ENCODE results near the gene KIF16B. TPM values are rescaled to one million over a fixed set of nuclear protein-coding genes. Genes with fewer than 3 reads are reported as not detected.

The KIF16B gene
- total and polyA plus RNA-seq, 2 donors (not counting 3 experiments of a cell fraction or from before 2014, with no cell fraction given), result 2.9 to 8.8 TPM

GRCh38 chr20:16419138-16419715 lies 154.0 kb downstream of the KIF16B start:
- no peak for TF ChIP-seq MYC (IDR thresholded peaks at IDR 0.05; ENCODE audit: low read depth, low read length)
- TF ChIP-seq POLR2AphosphoS5 (IDR thresholded peaks at IDR 0.05; ENCODE audit: insufficient read depth, low read depth, low read length), result no peak
- no peak for TF ChIP-seq MAX (IDR thresholded peaks at IDR 0.05; ENCODE audit: insufficient read depth, insufficient read length)
- TF ChIP-seq POLR2A (IDR thresholded peaks at IDR 0.05; ENCODE audit: low read depth, low read length), result no peak
- TF ChIP-seq CTCF (IDR thresholded peaks at IDR 0.05; ENCODE audit: extremely low read depth in 1 of 2, insufficient read depth in 1 of 2, low read depth in 1 of 2, low read length in 2 of 2), result no peak
- TF ChIP-seq GATA2 (IDR thresholded peaks at IDR 0.05; ENCODE audit: insufficient read depth, insufficient read length, low read depth, low read length), result no peak
- no peak for TF ChIP-seq FOS (IDR thresholded peaks at IDR 0.05; ENCODE audit: borderline replicate concordance, insufficient read depth, low read length)
- TF ChIP-seq JUN (IDR thresholded peaks at IDR 0.05; ENCODE audit: borderline replicate concordance, insufficient read depth, insufficient read length, low read depth), result no peak
- no peak for TF ChIP-seq EZH2 (IDR thresholded peaks at IDR 0.05; ENCODE audit: borderline replicate concordance, low read depth, low read length, severe bottlenecking)
- intact Hi-C loops (cut with micrococcal nuclease), result no loop called here
- Histone ChIP-seq H3K9ac (replicated peaks; ENCODE audit: extremely low read depth, insufficient read depth, low read length) (no peak overlapping the region), H3K4me3 (replicated peaks in 1 of 3; ENCODE audit: insufficient read depth in 1 of 3, low read depth in 1 of 3, low read length in 3 of 3) (no peak overlapping the region), H4K20me1 (replicated peaks; ENCODE audit: control insufficient read depth, extremely low read depth, insufficient read depth, low read length) (no peaks in the 10 kb centered on the region), H3K4me2 (ENCODE audit: insufficient read depth, low read length) (no peak overlapping the region), H3K27me3 (ENCODE audit: control insufficient read depth in 2 of 2, insufficient read depth in 2 of 2, low read length in 2 of 2) (no peaks in the 10 kb centered on the region), H3K36me3 (ENCODE audit: control insufficient read depth in 2 of 2, extremely low read depth in 1 of 2, insufficient read depth in 2 of 2, low read length in 2 of 2) (no peaks in the 10 kb centered on the region), H3K9me1 (replicated peaks; ENCODE audit: control insufficient read depth, extremely low read depth, insufficient read depth, low read length) (no peaks in the 10 kb centered on the region), H3K9me3 (replicated peaks; ENCODE audit: control insufficient read depth, insufficient read depth, low read length) (no peaks in the 10 kb centered on the region), H3K4me1 (ENCODE audit: control insufficient read depth, extremely low read depth, insufficient read depth, low read length) (no peaks in the 10 kb centered on the region), H3K79me2 (ENCODE audit: control insufficient read depth, insufficient read depth, low read length) (no peaks in the 10 kb centered on the region), H2AFZ (ENCODE audit: low read depth, low read length) (no peak overlapping the region), H3K27ac (ENCODE audit: insufficient read depth, low read depth, low read length) (no peak overlapping the region)
- dilution Hi-C loops (cut with MboI; ENCODE audit: extremely low pct_ligation_motif_present, low sequenced_read_pairs), result no loop called here
- FAIRE-seq (no peak), DNase-seq (ENCODE audit: low read depth, low spot score) (no peak)
- POLR2A ChIA-PET, result no interaction called here
- BruUV-seq (replicated peaks), result no TSS peak
- CTCF ChIA-PET, result no interaction called here
